DMS 273 treated with DMSO at 0.1 percent for 48 hours (cell line): ENCODE data around the gene FBXO42.
"Not testable (repeated sequence)": the region's sequence is repeated elsewhere in the genome, so short reads cannot be mapped to it uniquely, and the experiment has no call there.

ENCODE experiments used
- DNase-seq: peaks from one replicate; lab custom pipeline; 2025; lab: John Stamatoyannopoulos, UW

The FBXO42 gene

DNA sequence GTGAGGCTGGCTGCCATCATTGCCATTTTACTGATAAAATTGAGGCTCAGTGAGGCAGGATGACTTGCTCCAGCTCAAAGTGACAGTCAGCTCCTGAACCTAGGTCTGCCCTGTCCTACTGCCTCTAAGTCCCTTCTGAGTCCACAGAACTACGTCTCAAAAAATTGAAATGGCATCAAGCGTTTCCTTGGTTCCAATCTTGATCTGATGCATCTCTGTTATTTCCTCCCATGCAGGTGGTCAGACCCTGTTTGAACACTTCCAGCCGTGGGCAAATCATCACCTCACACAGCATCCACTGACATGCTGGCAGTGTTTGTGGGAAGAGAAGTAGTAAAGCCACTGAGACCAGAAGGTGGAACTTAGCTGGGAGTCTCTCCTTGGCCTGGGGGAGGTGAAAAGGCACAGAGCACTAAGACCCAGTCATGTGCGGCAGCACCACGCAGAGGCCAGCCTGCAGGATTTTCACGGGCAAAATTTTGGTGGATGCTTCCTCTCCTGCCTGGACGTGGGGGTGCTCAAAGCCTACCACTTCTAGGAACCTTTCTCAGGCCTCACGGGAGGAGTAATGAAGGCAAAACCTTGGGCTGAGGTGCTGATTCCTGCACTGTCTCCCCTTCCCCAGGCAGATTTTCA, 107.5 kb downstream of the FBXO42 start:
- DNase-seq: no peak

GRCh38 chr1:16243936-16244649, 108.2 kb downstream of the FBXO42 start:
- DNase-seq: no peak

DNA sequence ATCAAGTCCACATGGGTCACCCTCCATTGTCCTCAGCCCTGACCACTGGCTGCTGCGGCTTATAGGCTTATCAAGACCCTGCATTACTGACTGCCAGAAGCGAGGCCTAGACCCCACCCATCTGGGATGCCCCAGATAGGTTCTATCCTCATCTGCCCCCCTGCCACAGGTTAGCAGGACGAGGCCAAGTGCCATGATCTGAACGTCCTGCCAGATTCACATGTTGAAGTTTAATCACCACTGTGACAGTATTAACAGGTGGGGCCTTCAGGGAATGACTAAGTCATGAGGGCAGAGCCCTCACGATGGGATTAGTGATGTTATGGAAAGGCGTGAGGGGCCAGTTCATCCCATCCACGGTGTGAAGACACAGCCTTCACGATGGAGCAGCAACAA, 109.1 kb downstream of the FBXO42 start:
- no peak for DNase-seq

- DNase-seq: no peak
These were observed 109.6 kb downstream of the FBXO42 start for GRCh38 chr1:16242556-16243214.

- DNase-seq: no peak
These were observed 111.0 kb downstream of the FBXO42 start for GRCh38 chr1:16241221-16241708.

DNA sequence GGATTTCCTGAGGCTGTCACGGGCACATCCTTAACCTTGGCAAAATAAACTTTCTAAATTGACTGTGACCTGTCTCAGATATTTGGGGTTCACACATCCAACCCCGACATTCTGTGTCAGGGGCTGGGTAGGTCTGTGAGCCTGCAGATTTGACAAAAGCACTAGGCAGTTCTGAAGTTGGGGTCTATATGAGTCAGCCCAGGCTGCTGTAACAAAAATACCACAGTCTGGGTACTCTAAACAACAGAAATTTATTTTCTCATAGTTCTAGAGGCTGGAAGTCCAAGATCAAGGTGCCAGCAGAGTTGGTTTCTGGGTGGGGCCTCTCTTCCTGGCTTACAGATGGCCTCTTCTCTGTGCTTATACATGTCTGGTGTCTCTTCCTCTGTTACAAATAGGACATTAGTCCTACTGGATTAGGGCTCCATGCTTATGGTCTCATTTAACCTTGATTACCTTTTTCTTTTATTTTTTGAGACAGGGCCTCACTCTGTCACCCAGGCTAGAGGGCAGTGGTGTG, 112.2 kb downstream of the FBXO42 start:
- no peak for DNase-seq

- DNase-seq: no peak
These were observed 114.9 kb downstream of the FBXO42 start for GRCh38 chr1:16237343-16237830.

- peak; percentile 67 for DNase-seq
These were observed 115.6 kb downstream of the FBXO42 start, which contains the start of gene CPLANE2 for GRCh38 chr1:16236511-16237342. CPLANE2 (minus strand) TSS chr1:16237183; CDS start chr1:16236742, 441 bp downstream.

DNA sequence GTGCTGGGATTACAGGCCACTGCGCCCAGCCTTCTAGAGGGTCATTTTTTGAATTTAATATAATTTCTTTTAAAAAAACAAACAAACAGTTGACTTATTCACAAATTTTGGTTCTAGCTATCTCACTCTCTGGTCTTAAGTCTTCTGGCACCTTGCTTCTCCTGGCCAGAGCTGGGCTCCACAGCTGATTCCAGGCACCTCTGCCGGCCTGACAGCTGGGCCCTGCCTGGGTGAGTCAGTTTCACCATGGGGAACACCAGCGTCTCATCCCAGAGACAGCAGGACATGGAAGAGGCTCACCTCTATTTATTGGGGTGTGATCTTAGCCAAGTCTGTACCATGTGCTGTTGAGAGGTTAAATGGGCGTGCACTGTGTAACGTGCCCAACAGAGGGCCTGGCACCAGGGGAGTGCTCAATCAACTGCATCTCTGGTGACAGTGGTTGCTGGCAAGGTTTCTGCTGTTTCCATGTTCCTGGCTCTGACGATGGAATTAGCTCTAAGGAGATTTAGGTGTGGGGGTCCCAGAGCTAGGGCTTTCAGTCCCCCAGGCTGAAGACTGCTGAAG, 116.3 kb downstream of the FBXO42 start:
- DNase-seq: peak; percentile 62

DNA sequence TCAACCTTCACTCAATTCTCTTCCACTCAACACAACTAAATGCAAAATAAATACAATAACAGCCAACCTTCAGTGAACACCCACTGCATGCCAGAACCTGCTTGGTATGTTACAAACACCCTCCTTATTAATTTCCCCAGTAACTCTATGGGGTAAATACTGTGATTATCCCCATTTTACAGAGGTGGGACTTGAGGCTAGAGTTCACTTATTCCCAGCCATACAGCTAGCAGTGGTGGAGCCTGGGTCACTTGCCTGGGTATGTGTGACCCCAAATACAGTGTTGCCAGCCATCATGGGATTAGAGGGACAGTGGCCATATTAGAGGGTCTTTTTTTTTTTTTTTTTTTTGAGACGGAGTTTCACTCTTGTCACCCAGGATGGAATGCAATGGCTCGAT, 116.9 kb downstream of the FBXO42 start:
- DNase-seq: no peak

GRCh38 chr1:16233431-16233830, 118.8 kb downstream of the FBXO42 start:
- DNase-seq: no peak

GRCh38 chr1:16232316-16232710, 120.0 kb downstream of the FBXO42 start:
- no peak for DNase-seq

GRCh38 chr1:16231331-16232315, 120.7 kb downstream of the FBXO42 start:
- no peak for DNase-seq

DNA sequence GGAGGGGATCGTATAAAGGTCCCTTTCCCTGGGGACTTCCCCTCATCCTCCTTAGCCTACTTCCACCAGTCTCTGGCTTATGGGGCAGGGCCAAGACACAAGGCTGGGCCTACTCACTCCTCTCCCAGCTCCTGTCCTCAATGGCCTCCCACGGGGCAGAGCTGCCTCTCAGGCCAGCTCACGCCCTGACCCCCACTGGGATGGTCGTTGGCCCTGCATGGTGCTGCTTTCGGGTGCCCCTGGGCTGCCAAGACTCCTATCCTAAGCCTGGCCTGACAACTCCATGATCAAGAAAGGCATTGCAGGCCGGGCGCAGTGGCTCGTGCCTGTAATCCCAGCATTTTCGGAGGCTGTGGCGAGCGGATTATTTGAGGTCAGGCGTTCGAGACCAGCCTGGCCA, 121.5 kb downstream of the FBXO42 start:
- no peak for DNase-seq

GRCh38 chr1:16229976-16230740, 122.1 kb downstream of the FBXO42 start:
- no peak for DNase-seq

GRCh38 chr1:16226490-16227179, 125.6 kb downstream of the FBXO42 start:
- DNase-seq: no peak

GRCh38 chr1:16226129-16226489, 126.2 kb downstream of the FBXO42 start:
- DNase-seq: no peak

GRCh38 chr1:16224472-16224871, 127.8 kb downstream of the FBXO42 start:
- no peak for DNase-seq

DNA sequence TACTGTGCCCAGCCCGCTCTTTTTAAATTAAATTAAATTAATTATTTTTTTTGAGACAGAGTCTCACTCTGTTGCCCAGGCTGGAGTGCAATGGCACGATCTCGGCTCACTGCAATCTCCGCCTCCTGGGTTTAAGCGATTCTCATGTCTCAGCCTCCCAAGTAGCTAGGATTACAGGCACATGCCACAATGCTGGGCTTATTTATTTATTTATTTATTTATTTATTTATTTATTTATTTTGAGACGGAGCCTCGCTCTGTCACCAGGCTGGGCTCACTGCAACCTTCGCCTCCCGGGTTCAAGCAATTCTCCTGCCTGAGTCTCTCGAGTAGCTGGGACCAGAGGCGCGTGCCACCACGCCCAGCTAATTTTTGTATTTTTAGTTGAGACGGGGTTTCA, 129.6 kb downstream of the FBXO42 start:
- DNase-seq: not testable (repeated sequence)
